ENCODE measurements around the gene RMND5B.

RMND5B gene

DNA sequence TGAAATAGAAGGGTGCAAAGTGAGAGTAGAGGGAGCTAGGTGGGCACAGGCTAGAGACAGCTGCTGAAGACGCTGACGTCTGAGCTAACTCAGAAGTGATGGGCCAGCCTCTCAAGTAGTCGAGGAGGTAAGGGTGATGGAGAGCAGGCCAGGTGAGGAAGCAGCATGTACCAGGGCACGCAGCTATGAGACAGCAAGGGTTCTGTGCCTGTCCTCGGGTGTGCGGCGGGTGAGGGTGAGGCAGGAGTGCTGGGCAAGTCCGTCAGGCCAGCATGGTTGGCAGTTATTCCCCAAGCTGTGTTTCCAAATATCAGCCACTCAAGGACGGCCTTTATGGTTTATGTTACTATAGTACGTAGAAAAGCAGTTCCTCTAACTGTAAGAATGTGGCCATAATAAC lies 6.2 kb downstream of the RMND5B start:
- no peak for DNase-seq

DNA sequence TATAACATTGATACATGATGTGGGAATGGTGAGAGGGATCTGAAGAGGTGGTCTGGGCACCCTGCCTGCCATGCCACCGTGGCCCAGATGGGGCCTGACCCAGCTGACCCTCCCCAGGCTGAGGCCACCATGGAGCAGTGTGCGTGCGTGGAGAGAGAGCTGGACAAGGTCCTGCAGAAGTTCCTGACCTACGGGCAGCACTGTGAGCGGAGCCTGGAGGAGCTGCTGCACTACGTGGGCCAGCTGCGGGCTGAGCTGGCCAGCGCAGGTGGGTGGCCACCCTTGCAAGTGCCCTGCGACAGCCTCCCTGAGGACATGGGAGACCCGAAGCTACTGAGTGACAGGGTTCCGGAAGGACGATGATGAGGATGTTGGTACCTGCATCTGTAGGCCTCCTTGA lies 7.2 kb downstream of the RMND5B start:
- no peak for DNase-seq

DNA sequence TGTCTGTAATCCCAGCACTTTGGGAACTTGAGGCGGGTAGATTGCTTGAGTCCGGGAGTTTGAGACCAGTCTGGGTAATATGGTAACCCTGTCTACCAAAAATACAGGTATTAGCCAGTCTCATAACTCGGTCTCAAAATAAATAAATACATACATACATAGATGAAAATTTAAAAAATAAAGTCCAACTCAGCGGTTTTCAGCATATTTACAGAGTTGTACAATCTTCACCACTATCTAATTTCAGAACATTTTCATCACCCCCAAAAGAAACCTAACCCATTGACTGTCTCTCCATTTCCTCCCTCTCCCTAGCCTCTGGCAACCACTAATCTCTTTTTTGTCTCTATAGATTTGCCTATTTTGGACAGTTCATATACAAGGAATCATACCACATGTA lies 10.7 kb downstream of the RMND5B start:
- DNase-seq, result no peak

DNA sequence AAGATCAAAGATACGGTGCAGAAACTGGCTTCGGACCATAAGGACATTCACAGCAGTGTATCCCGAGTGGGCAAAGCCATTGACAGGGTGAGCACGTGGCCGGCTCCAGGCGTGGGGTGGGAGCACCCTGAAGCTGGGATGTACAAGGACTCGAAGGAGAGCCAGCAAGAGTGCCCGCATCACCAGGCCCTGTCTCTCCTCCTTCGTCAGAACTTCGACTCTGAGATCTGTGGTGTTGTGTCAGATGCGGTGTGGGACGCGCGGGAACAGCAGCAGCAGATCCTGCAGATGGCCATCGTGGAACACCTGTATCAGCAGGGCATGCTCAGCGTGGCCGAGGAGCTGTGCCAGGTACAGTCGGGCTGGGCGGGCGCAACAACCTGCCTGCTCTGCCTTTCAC lies 11.8 kb downstream of the RMND5B start:
- no peak for DNase-seq

DNA sequence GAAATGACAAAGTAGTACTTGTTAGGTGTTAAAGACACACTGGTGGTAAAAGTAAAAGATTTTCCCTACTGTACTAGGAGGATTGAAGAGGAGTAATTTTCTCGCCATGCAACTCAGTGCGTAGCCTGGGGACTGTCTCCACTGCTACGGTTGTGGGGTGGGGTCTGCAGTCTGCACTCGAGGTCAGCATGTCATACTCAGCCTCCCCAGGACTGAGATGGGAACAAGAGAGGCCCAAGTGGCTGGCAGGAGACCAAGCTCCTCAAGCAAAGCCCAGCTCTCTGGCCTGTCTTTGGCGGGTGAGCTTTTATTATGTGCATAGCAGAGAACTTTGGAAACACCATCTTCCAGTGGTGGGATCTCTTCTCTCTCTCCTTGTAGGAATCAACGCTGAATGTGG lies 12.4 kb downstream of the RMND5B start:
- no peak for DNase-seq

DNA sequence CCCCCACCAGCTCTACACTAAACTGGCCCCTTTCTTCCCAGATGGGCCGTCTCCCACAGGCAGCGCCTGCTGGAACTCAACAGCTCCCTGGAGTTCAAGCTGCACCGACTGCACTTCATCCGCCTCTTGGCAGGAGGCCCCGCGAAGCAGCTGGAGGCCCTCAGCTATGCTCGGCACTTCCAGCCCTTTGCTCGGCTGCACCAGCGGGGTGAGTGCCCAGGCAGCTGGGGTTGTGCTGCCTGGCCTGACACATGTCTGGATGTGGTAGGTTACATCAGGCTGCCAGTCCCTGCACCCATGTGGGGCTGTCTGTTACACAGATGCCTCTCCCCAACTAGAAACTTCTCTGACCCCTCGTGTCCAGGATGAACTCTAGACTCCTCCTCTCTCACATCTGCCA lies 13.1 kb downstream of the RMND5B start:
- peak; percentile 25 for DNase-seq

DNA sequence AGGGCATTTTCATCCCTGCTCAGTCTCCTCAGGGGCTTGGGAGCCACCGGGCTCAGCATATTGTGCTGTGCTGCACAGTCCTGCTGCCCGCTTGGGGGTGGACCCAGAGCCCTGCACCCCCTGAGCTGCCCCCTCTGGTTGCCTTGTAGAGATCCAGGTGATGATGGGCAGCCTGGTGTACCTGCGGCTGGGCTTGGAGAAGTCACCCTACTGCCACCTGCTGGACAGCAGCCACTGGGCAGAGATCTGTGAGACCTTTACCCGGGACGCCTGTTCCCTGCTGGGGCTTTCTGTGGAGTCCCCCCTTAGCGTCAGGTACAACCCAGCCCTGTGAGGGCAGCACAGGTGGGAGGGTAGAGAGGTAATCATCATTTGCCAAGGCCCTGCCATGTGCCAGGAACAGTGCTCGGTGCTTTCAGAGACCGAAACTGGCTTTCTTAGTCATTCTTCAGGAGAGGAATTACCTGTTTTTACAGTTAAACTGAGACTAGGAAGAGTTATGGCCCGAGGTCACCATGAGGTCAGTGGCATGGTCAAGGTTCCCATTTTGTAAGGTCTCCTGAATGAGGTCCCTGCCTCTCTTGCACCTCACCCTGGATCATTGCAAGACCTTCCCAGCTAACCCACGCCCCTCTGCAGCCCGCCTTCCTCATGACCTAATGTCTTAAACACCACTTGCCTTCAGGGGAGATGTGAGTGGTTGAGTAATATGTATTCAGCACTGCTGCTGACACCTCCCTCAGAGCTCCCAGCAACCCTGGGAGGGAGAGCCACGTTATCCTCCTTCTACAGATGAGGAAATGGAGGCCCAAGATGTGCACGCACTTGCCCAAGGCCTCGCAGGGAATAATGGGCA lies 15.4 kb downstream of the RMND5B start:
- DNase-seq, result no peak

DNA sequence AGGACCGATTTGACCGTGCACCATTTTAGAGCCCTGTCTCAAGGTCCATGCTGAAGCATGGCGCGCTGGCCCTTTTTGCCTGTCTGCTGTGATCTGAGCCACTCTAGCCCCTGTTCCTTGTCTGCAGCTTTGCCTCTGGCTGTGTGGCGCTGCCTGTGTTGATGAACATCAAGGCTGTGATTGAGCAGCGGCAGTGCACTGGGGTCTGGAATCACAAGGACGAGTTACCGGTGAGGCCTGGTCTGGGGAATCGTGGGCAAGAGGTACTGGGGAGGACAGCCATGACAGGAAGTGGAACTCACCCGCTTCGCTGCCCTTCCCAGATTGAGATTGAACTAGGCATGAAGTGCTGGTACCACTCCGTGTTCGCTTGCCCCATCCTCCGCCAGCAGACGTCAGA lies 16.6 kb downstream of the RMND5B start:
- no peak for DNase-seq

DNA sequence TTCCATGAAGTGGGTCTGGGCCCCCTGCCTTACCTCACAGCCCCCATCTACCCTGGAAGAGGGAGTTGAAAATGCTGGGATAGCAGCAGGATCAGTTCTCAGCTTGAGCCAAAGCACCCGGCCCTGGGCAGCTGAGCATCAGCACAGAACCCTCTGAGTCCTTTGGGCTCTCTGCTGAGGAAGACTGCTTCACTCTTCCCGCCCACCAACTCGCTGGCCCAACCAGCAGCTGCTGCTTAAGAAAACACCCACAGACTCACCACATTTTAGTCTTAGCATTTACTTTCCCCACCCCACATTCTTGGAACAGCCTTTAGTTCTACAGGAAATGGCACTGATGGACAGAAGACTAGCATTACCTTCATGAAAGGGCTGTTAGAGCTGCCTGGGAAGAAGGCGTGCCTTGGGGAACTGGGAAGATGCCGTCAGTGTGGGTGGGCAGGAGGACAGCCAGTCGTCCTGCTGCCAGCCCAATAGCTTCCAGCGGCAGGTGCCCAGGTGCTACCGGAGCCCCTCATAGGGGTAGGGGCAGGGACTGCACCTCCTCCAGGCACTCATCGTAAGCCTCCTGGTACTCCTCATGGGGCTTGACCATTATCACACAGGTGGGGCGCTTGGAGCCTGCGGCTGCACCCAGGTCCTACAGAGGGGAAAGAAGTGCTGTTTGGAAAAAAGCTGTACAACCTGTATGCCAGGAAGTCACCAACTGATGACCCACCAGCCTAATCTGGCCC lies 18.6 kb downstream of the RMND5B start:
- DNase-seq, result no peak

DNA sequence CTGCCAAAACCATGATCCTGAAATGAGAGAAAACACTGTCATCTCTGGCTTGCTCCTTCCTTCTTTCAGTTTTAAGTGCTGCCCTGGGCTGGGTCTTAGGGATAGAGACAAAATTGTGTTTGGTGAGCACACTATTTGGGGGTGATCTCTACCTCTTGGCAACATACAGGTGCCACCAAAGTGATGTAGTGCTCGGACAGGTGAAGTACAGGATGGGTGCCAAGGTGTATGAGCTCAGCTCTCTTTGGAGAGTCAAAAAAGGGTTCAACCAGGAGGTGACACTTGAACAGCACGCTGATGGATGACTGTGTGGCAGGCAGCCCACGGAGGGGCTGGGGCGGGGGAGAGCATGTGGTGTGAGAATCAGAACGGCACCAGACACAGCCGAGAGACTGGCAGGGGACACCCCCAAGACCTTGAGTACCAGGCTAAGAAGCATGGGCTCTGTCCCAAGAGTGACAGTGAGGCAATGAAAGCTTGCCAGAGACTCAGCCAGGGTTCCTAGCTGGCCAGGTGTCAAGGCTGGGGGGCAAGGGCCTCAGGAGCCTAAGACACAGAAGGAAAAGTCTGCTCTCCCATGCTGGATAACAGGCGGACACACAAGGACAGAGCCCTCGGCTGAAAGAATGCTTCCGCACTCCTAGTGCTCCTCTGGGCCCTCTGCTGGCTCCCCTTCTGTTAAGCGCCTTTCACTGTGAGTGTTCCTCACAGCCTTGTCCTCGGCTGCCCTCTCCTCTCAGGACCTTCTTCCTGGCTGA lies 20.3 kb downstream of the RMND5B start:
- no peak for DNase-seq

DNA sequence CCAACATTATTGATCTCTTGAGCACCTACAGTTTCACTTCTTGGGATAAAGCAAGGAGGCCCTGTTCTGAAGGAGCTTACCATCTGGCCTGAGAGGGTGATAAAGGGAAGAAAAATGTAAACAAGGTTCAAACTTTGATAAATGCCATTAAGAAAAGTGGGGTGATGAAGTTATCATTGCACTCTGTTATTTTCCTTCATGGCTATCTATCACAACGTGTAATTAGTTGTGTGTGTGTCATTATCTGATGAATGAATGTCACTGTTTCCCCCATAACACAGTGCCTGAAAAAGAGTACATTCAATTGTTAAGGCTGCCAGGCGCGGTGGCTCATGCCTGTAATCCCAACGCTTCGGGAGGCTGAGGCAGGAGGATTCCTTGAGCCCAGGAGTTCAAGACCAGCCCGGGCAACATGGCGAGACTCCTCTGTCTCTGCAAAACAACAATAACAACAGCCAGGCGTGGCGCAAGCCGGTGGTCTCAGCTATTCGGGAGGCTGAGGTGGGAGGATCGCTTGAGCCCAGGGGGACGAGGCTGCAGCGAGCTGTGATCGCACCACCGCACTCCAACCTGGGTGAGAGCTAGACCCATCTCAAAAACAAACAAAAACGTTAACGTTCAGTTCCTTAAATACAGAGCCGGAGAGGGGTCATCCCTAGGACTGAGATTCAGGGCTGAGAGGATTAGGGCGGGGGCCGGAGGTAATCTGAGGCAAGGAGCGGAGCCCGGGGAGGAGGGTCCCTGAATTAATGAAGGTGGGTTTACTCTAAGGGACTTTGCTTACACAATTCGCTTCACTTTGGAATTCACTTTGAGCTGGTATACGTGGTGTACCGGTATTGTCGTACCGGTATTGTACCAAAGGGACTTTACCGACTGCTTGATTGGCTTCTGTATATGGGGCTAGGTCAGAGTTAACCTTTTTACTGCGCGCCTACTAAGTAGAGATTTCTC lies 22.0 kb downstream of the RMND5B start:
- no peak for DNase-seq

DNA sequence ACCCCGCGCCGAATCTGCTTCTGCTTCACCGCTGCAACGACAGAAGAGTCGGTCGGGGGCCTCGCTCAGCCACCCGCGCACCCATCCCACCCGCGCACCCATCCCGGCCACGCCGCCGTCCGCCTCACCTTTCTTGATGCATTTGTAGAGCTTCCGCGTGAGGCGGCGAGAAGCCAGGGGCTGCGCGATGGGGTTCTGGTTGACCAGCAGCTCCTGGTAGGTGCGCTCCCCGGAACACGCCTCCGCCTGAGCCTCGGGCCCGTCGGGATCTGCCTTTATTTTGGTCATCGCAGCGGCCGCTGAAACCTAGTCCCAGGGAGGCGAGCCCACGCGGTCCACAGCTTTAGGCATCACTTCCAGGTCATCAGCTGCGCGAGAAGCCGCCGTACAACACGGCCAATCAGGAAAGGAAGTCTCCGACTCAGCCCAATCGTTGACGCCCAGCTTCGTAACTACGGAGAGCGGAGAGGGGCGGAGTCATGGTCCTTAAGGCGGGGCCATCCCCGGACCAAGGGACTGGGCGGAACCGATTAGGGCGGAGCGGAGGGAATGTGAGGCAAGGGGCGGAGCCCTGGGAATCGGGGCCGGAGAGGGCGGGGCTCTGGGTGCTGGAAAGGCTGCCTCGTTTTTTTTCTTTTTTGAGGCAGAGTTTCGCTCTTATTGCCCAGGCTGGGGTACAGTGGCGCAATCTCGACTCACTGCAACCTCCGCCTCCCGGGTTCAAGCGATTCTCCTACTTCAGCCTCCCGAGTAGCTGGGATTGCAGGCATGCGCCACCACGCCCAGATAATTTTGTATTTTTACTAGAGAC lies 22.9 kb downstream of the RMND5B start, which contains the start of gene NHP2:
Gene NHP2, minus strand, starts transcription at position 356 of the 811 bp plus-strand sequence. Its CDS starts 68 bp downstream, at position 288.
- DNase-seq, result peak; percentile 93

DNA sequence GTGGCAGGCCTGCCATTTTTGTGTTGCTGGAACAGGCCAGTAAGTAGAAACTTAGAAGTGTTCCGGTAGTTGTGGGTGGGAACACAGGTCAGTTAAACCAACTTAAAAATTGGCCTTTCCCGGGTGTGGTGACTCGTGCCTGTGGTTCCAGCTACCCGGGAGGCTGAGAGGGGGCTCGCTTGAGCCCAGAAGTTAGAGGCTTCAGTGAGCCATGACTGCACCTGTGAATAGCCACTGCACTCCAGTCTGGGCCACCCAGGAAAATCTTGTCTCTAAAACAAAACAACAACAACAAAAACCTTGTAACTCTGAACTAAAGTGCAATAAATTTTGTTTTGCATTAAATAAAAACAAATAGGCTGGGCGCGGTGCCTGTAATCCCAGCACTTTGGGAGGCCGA lies 24.3 kb downstream of the RMND5B start:
- DNase-seq, result no peak

DNA sequence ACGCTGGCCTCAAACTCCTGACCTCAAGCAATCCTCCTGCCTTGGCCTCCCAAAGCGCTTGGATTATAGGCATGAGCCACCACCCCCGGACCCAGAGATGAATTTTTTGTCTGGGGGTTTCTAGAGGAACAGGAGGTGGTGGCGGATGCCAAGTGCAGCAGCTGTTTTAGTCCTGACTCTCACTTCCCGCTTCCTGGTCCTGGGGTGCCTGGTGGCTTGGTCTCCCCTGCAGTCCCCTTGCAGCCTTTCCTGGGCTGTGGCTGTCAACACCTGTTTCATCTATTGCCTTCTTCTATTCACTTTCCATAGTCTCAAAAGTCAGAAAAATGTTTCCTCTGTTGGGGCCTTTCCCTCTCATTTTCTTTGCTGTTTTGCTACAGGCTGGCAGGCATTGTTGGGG lies 29.4 kb downstream of the RMND5B start:
- DNase-seq, result no peak

DNA sequence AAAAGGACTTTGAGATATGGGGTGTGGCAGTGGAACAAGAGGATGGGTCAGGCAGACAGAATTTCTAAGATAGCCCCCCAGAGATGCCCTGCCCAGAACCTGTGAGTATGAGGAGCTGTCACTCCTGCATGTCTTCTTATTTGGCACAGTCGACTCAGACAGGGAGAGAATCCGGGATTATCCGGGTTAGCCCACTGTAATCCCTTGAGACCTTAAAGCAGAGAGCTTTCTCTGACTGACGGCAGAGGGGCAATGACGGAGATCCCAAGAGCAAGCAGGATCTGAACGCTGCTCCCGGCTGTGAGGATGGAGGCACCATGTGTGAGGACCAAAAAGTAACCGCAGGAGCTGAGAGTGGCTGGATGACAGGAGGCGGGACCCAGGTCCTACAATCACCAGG lies 31.7 kb downstream of the RMND5B start:
- no peak for DNase-seq

DNA sequence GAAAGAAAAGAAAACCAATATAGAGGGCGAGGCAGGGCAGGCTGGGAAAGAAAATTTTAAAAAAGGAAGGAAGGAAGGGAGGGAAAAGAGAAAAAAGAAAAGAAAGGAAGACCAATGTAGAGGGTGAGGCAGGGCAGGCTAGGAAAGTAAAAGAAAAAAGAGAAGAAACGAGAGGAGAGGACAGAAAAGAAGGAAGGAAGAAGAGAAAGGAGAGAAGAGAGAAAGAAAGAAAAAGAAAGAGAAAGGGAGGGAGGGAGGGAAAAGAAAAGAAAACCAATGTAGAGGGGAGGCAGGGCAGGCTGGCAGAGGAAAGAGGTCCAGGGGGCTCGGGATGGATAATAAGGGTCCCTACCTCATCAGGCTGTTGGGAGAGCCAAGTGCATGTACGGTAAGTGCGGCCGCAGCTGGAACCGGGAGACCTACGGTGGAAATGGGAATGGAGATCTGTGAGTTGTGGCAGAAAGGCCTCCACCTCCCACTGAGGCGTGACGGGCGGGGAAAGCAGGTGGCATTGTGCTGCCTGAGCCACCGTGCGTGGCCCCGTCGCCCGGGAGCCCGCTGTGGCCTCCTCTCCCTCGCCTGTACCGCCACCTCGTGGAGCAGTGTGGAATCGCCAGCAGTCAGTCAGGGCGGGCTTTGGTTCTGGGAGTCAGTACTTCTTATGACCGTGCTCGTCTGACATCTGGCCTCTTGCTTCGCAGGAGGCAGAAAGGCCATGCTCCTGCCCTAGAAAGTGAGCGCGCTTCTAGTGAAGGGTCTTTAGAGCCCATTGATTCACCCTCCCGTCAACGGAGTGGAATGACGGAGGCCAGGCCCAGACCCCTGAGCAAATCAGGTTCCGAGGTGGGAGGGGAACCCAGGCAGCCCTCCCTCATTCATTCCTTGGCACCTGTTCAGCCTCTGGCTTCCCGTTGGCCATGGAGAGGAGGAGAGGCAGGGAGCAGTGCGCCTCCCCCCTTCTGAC lies 33.2 kb downstream of the RMND5B start:
- peak; percentile 57 for DNase-seq

DNA sequence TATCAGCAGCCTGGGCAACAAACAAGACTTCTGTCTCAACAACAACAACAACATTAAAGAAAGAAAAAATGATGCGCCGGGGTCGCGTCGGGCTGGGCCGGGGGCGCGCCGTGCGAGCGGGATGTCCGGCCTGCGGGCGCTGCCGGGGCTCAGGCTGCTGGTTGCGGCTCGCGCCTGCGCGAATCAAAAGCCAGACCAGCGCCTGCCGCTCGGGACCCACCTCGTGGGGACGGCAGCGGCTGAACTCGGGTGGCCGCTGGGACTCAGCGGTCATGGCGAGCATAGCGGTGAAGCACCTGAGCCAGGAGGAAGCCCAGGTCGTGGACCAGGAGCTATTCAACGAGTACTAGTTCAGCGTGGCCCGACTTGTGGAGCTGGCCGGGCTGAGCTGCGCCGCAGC lies 34.8 kb downstream of the RMND5B start:
- DNase-seq, result no peak

DNA sequence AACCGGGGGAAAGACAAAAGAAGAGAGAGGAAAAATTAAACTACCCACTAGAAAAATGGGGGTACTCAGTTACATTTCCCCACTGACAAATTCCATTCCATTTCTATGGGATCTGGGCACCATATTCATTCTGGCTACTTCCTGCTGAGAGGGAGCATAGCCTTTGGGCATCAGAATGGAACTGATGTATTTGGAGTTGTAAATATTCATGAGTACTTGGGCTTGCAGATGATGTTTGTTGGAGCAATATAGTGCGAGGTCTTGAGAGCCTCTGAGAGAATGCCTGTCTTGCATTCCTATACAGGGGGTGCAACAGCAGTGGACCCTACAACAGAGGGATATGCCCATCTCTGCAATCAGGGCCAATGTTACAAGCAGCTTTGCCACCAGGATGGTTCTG lies 39.6 kb downstream of the RMND5B start:
- no peak for DNase-seq

DNA sequence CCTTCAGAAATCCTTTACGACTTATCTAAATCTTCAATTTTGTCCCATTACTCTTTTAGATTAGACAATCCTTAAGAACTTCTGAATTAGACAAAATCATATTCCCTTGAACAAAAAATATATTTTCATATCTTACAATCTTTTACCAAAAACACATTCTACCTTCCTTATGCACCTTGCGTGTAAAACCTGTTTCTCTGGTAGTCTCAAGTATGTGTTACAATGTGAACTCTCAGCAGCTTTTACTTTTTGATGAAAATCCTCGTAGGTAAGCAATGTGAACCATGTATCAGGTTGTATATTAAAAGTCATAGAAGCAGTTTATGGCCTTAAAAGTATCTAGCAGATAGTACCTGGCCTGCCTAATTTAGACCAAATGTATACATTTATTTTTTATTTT lies 43.6 kb downstream of the RMND5B start:
- DNase-seq, result no peak

DNA sequence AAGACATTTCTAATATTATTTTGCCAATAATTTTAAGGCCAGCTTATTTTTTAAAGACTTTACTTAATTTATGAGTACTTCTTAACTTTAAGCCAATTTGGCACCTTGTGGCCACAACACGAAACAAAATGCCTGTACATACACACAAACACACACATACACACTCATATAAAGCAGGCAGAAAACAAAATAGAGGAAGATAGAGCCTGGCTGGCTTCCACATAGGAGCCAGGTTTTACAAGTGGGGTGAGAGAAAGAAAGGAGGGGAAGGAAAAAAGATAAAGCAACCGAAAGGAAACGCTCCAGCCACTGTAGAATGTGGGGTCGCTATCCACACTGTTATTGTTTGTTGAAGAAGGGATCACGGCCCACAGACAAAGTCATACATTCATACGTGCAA lies 46.0 kb downstream of the RMND5B start:
- no peak for DNase-seq

All from NCI-H446 treated with DMSO at 0.1 percent for 48 hours (cell line).